ENCODE measurements around the gene RNU1-1. TPM values are rescaled to one million over a fixed set of nuclear protein-coding genes. Genes with fewer than 3 reads are reported as not detected.

The RNU1-1 gene
- total and polyA plus RNA-seq, 9 of the 15 experiments (the other 6 are each of a cell fraction or from before 2014, with no cell fraction given): under 0.01 to 32,823 (median 2,538) TPM; not detected in 4

DNA sequence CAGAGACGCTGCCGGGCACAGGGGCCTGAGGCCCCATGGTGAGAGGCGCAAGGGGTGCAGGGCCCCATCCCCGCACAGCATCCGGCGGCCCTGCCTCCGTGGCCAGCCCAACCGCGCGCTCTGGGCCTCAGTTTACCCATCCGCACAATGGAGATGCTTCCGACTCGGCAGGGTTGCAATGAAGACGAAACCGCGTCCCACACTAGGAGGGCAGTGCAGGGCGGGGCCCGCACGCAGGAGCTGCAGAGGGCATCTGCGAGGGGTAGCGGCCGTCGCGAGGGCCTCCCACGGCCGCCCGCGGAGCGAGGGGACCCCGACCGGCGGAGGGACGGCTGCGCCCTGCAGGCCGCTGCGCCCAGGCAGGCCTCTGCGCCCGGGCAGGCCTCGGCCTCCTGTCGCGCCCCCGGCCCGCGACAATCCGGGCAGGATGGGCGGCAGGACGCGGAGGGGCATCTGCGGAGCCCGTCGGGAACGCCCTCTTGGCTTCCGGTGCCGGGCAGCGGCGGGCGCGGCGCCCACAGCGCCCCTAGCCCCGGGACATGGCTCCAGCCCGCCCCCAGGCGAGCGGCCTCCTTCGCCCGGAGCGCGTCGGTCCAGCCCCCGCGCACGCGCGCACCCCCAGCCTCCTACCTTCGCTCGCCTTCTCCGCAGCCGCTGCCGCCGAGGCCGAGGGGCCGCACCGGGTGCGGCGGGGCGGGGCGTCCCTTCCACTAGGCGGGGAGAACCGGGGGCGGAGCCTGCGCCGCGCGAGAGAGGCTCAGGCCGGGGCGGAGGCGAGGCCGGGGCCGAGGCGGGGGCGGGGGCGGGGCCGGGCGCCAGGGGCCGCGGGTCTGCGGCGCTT is 15.3 kb downstream of the RNU1-1 start (continued):
- TF ChIP-seq, protein P1, sequence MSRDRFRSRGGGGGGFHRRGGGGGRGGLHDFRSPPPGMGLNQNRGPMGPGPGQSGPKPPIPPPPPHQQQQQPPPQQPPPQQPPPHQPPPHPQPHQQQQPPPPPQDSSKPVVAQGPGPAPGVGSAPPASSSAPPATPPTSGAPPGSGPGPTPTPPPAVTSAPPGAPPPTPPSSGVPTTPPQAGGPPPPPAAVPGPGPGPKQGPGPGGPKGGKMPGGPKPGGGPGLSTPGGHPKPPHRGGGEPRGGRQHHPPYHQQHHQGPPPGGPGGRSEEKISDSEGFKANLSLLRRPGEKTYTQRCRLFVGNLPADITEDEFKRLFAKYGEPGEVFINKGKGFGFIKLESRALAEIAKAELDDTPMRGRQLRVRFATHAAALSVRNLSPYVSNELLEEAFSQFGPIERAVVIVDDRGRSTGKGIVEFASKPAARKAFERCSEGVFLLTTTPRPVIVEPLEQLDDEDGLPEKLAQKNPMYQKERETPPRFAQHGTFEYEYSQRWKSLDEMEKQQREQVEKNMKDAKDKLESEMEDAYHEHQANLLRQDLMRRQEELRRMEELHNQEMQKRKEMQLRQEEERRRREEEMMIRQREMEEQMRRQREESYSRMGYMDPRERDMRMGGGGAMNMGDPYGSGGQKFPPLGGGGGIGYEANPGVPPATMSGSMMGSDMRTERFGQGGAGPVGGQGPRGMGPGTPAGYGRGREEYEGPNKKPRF (IDR thresholded peaks at IDR 0.05; ENCODE audit: low read depth, low read length): no peak
- peak; percentile 28 for TF ChIP-seq FUS (optimal IDR thresholded peaks at IDR 0.05; ENCODE audit: low read depth, low read length)
- peak; percentile 86; the same call in 1 of the 2 replicates for TF ChIP-seq PHF8 (IDR thresholded peaks at IDR 0.05; ENCODE audit: borderline replicate concordance, low read length)
- no peak for TF ChIP-seq RBM22 (IDR thresholded peaks at IDR 0.05; ENCODE audit: low read depth, low read length, poor library complexity, severe bottlenecking)
- TF ChIP-seq, protein P2, sequence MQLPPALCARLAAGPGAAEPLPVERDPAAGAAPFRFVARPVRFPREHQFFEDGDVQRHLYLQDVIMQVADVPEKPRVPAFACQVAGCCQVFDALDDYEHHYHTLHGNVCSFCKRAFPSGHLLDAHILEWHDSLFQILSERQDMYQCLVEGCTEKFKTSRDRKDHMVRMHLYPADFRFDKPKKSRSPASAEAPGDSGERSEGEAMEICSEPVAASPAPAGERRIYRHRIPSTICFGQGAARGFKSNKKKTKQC (CRISPR knock-in tag; IDR thresholded peaks at IDR 0.05): peak; percentile 67
- TF ChIP-seq CEBPG (CRISPR knock-in tag; IDR thresholded peaks at IDR 0.05): peak; percentile 18; the same call in 1 of the 2 replicates
- no peak for TF ChIP-seq CEBPG (tag; conservative IDR thresholded peaks at IDR 0.05 in 1 of 2, IDR thresholded peaks at IDR 0.05 in 1 of 2)
- 0 out of 2 replicates have a peak, but pooled peaks have one; percentile 28 for TF ChIP-seq RUNX1 (IDR thresholded peaks at IDR 0.05; ENCODE audit: low read depth)
- TF ChIP-seq E2F3 (CRISPR knock-in tag; IDR thresholded peaks at IDR 0.05): no peak
- TF ChIP-seq, protein P3, sequence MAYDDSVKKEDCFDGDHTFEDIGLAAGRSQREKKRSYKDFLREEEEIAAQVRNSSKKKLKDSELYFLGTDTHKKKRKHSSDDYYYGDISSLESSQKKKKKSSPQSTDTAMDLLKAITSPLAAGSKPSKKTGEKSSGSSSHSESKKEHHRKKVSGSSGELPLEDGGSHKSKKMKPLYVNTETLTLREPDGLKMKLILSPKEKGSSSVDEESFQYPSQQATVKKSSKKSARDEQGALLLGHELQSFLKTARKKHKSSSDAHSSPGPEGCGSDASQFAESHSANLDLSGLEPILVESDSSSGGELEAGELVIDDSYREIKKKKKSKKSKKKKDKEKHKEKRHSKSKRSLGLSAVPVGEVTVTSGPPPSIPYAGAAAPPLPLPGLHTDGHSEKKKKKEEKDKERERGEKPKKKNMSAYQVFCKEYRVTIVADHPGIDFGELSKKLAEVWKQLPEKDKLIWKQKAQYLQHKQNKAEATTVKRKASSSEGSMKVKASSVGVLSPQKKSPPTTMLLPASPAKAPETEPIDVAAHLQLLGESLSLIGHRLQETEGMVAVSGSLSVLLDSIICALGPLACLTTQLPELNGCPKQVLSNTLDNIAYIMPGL (CRISPR knock-in tag; IDR thresholded peaks at IDR 0.05): peak; percentile 65; the same call in 1 of the 2 replicates
- peak; percentile 61 for TF ChIP-seq PCBP1 (IDR thresholded peaks at IDR 0.05; ENCODE audit: low read depth, low read length, poor library complexity, severe bottlenecking)
- TF ChIP-seq, protein P4, sequence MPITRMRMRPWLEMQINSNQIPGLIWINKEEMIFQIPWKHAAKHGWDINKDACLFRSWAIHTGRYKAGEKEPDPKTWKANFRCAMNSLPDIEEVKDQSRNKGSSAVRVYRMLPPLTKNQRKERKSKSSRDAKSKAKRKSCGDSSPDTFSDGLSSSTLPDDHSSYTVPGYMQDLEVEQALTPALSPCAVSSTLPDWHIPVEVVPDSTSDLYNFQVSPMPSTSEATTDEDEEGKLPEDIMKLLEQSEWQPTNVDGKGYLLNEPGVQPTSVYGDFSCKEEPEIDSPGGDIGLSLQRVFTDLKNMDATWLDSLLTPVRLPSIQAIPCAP (CRISPR knock-in tag; IDR thresholded peaks at IDR 0.05; ENCODE audit: borderline replicate concordance): no peak
- TF ChIP-seq HMG20B (CRISPR knock-in tag; IDR thresholded peaks at IDR 0.05): no peak
- TF ChIP-seq, protein P5, sequence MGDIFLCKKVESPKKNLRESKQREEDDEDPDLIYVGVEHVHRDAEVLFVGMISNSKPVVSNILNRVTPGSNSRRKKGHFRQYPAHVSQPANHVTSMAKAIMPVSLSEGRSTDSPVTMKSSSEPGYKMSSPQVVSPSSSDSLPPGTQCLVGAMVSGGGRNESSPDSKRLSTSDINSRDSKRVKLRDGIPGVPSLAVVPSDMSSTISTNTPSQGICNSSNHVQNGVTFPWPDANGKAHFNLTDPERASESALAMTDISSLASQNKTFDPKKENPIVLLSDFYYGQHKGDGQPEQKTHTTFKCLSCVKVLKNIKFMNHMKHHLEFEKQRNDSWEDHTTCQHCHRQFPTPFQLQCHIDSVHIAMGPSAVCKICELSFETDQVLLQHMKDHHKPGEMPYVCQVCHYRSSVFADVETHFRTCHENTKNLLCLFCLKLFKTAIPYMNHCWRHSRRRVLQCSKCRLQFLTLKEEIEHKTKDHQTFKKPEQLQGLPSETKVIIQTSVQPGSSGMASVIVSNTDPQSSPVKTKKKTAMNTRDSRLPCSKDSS (IDR thresholded peaks at IDR 0.05; ENCODE audit: low read depth, partially characterized antibody): no peak
- no peak for TF ChIP-seq SMARCA5 (IDR thresholded peaks at IDR 0.05)
- 0 out of 2 replicates have a peak, but pooled peaks have one; percentile 43 for TF ChIP-seq TGIF2 (CRISPR knock-in tag; IDR thresholded peaks at IDR 0.05)
- TF ChIP-seq MXI1 (IDR thresholded peaks at IDR 0.05; ENCODE audit: low read depth, low read length): no peak
